Raji (cell line): ENCODE data around the gene ALKBH3.

ENCODE experiments used
- POLR2A ChIP-seq: IDR thresholded peaks from 2 replicates; pipeline ENCODE4 v1.6.1; 2011; ENCODE audit warnings: low read depth, low read length, control low read depth; ENCODE audit not compliant: insufficient read depth

Gene ALKBH3

DNA sequence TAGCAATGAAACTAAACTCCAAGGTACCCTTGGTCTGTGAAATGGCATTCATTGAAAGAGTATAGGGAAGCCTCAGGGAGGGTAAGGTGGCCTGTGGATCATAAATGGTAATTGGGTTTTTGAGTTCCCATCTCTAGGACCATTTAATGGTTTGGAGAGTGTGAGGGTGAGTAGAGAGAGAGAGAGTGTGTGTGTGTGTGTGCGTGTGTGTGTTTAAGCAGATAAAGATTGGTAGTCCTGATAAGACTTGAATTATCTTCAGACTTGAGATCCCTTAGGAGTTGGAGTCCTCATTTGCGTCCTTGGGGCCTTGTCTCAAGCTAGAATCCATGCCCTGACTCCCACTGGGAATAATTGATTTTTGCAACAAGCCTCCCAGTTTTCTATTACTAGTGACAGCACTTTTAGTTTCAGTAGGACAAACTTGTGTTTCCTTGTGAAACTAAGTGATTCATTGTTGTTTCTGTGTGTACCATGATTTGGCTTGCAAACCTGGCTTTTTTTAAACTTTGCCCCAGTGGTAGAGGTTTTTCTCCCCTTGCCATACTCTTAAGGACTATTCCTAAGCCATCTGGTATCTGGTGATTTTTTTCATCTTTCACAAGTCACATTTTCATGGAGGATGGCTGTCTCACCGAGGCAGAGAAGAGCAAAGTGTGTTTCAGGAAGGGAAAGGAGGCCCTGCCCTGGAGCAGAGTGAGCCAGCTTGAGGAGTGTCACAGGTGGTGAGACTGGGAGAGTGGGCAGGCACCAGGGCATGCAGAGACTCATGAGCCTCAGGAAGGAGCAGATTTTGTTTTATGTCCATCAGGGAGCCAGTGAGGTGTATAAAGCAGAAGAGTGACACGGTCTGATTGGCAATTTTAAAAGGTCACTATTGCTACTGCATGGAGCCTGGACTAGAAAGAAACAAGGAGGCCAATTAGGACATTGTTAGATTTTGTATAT is 26.7 kb downstream of the ALKBH3 start:
- TF ChIP-seq POLR2A: no peak

DNA sequence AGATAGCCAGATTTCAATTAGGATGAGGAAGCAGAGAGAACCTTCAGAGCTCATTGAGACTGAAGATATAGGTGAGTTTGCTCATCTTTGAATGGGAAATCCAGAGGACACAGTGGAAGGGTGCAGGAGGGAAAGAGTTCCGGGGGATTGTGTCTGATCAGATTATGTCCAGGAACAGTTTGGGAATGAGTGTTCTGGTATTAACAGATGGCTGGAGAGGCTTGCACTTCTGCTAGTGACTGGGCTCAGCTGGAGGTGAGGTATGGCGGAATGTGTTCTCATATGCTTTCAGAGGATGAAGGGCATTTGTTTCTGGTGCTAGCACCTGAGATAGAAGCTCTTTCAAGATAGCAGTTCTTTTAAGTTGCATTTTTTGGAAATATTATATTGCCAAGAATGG is 27.6 kb downstream of the ALKBH3 start:
- no peak for TF ChIP-seq POLR2A

DNA sequence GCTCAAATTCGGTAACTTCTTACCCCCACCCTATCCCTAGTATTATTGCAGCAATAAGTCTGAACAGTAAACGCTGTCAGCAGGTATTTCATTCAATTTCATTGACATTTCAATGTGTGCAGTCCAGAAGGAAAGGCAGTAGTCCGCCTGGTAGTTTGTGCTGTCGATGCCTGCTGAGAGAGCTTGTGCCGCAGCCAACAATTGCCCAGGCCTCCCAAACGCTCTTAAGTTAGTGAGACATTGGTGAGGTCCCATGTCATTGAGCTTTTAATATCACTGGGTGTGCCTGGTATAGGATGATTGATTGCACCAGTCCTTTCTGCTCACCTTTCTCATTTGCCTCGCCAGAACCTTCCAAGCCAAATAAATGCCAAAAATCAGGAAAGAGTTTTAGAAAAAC is 28.1 kb downstream of the ALKBH3 start:
- TF ChIP-seq POLR2A: no peak

DNA sequence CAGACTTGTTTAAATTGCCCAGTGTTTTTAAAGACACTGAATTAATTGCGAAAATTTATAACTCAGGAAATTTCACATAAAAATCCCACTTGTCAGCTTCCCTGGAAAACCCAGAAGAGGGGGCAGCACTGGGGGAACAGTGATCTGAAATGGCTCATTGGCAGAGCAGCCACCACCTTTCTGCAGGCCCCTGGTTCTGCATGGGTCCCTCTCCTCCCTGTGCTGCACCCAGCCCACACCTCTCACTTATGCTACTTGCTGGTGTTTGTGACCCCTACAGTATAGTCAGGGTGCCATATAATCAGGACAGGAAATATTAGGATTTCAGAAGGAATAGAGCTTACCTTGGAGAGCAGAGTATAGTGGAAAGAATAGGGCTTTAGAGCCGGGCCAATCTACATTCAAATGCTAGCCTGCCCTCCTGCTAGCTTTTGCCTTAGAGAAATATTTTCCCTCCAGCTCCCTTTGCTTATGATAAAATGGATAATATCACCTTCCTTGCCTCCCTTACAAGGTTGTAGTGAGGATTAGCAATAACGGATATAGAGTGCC is 33.3 kb downstream of the ALKBH3 start:
- TF ChIP-seq POLR2A: no peak

DNA sequence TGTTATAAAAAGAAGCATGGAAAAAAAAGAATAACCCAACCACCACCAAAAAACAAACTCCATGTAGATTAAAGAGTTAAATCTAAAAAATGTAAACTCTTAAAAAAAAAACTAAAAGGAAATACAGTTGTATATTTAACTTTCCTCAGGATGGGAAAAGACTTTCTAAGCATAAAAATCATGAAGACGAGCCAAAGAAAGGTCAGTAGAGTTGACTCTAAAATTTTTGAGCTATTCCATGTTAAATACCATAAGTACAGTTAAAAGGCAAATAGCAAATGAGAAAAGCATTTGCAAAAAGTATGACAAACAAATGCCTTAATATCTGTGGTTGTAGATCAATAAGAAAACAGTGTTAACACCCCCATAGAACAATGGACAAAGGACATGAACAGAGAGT is 33.8 kb downstream of the ALKBH3 start:
- TF ChIP-seq POLR2A: no peak

DNA sequence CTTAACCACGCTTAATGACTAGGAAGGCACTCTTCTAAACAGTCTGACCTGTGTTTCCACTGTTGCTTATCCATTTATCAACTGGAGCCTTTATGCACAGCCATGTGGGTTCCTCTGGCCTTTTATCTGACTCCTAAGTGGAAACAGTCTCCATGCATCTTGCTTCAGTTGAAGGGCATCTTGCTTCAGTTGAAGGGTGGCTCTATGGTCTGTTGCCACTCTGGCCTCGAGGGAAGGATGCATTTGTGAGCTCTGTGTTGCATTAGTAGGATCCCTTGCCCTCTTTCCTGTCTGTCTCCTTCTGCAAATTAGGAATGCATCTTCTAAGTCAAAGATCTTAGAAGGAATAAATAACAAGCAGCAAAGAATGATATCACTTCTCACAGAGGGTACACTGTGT is 36.0 kb downstream of the ALKBH3 start:
- TF ChIP-seq POLR2A: no peak

DNA sequence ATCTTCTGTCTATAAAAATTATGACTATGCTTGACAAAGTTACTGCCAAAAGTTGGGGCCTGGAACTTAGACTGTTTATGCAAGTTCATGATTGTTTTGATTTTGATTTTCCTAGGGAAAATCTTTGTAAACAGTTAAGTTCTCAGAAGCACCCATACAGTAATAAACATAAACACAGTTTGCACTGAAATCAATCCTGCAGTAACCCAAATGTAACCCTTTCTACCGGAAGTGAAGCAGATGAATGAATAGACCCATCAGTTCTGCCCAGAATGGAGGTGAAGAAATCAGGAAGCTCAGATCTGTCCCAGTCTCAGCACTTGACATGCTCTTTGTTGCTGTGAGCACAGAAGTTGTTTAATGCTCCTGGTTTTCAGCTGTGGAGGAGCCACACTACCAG is 37.2 kb downstream of the ALKBH3 start:
- TF ChIP-seq POLR2A: no peak

DNA sequence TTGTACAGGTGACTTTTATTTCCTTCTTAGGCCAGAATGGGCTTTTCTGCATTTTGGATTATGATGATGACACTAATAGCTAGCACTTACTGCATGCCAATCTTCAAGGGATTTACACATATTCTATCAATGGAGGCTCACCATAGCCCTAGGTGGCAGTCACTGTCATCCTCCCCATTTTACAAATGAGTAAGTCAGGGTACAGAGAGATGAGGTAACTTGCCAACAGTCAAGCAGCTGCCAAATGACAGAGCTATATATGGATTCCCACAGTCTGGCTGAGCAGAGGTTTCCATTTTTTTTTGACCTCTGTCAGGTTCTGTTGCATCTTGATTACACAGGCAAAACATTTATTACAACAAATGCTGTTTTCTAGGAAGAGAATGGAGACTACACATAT is 38.0 kb downstream of the ALKBH3 start:
- TF ChIP-seq POLR2A: no peak

DNA sequence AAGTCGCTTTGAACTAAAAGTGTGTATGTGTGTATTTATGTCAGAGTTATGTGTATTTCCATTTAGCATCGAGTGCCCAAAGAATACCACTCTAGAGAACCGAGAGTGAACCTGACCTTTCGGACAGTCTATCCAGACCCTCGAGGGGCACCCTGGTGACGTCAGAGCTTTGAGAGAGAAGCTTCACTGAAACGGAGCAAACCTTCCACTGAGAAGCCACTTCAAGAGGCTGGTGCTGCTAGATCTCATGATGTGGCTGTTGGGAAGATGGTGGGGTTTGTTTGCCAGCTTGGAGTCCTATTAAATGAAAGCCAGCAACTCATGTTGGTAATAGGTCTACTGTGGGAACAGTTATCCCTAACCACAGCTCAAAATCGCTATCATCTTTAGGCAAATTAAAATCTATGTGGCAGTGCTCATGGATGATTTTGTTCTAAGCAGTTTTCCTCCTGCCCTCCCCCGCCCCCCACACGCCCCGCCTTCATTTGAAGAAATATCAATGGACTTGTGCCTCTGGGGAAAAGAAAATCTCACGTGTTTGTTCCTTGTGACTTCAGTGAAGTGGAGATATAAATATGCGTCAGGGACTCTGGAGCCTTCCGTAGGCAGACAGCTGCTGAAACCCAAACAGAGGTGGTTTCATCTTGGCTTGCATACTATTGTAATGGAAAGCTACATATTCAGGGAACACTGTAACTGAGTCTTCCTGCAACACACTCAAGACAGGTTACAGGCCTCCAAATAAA is 39.4 kb downstream of the ALKBH3 start:
- TF ChIP-seq POLR2A: no peak

DNA sequence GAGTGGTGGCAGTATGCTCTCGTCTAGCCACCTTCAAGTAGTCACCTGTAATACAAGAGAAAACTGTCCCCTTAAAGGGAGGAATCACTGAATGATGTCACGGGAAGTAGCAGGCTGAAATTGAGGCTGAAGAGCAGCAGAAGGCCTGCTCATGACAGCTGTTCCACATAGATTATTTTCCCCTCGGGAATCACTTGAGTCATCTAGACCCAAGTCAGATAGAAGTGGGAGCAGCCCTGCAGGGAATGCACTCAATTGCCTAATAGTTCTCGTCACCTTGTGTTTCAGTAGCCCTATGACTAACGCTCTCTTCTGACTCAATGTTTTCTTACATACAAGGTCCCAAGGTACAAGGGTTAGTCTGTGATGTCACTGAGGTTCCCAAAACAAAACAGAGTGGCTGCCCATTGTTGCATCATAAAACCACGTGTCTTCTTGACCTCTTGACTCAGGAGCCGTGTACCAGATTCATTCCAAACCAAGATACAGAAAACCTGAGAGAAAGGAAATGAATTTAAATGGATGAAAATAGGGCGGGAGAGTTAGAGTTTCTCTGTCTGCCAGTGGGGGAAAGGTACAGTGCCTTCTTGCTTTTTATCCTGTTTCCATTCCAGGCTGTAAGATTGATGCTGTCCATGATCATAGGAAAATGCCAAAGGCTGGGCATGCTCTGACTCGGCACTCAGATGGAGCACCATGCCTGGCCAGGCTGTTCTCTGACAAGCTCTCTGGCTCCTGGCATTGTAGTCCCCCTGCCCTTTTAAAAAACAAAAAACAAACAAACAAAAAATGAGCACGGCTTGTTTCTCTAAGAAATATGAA is 40.2 kb downstream of the ALKBH3 start:
- TF ChIP-seq POLR2A: no peak

DNA sequence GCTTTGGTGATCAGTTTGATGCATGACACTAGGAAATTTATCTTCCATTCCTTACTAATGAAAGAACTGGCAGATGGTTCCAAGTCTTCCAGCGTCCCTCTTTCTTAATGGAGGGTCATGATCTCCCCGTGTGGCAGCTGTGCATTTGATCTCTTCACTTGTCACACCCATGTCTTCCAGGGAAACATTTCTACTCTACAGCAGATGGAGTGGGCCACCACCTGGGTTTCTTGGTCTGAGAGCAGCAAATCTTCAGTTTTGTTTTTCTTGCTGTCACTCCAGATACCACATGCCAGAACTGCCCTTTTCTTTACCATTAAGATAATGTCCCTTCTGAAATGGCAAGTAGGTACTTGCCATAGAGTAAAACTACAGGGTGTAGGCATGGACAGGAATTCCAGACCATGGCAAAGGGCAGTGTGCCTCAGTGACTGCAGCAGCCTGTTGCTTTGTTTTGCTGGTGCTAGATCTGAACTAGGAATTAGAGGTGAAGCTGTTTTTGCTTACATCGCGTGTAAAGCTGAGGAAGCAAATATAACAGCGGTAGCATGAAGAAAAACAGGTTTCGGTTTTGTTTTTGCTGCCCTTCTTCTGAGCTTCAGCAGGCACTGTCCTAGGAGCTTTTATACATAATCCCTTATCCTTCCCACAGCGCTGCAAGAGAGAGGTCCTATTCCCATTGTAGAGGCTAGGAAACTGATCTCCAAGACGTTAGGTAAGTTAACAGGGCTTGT is 41.1 kb downstream of the ALKBH3 start:
- TF ChIP-seq POLR2A: no peak

DNA sequence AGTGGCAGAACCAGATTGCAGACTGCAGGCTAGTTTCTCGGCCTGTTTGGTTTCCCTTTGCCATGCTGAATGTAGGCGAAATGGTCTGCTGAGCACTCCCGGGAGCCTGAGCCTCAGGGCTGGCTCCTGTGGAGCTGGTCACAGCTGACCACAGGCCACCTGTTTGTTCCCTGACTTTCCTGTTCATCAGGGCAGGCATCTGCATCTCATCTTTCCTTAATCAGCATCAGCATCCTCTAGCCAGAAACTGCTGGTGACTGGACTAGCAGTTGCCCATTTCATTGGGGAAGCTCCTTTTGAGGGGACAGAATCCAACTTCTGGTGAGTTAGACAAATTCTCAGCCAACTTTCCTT is 41.6 kb downstream of the ALKBH3 start:
- TF ChIP-seq POLR2A: no peak

DNA sequence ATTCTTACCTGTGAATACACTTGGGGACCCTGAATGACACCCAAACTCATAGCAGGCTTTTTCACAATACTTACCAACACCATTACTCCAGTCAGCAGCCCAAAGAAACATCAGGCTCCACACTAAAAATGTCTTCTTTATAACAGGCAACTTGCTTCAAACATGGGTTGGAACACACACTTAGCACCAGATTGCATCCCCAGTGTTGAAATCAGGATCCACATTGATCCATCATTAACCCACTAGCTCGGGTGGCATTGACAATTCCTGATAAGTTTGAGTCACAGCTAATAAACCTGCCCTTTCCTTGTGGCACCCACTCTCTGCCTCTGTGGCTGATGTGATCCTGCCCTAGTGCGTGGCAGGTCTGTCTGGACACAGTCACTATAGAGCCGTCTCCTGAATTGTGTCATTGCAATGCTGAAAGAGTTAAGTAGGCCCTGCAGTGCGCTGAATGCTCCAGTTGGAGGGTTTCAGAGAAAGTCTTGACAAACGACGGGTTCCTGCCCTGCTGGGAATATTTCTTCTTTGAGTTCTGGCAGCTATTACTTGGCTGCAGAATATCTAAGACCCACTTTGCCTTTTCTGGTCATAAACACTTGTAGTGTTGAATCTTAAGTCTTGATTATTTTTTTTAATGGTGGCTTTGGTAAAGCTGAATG is 42.2 kb downstream of the ALKBH3 start:
- no peak for TF ChIP-seq POLR2A

DNA sequence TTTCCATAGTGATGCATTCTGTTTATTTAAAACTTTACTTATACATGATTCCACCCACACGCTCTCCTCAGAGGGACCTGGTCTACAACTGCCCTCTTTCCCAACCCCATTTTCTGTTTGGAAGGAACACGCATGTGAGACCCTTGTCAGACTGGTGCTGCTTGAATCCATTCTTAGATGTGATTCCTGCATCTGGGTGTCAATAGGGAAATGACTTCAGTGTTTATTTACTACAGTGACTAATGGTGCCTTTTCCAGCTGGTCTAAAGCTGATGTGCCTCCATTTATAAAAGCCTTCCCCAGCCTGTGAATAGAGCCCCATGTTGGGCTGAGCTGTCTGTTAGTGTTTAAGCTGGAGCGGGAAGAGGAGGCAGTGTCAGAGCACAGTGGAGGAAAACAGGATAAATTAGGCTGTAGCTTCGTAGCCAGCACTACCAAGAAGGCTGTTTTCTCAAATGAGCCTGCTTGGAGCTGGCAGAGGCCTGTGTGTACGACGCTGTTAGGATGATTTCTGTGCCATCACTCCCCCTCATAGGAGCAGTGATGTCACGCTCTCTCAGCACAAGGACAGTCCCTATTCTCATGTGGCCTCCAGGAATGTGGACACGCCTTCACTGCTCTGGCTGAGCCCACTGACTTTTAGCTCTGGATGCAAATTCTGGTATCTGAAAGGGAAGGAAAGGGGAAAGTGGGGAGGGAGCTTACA is 42.9 kb downstream of the ALKBH3 start:
- no peak for TF ChIP-seq POLR2A
